Measurements from ENCODE around the gene STK32B.

Gene STK32B

DNA sequence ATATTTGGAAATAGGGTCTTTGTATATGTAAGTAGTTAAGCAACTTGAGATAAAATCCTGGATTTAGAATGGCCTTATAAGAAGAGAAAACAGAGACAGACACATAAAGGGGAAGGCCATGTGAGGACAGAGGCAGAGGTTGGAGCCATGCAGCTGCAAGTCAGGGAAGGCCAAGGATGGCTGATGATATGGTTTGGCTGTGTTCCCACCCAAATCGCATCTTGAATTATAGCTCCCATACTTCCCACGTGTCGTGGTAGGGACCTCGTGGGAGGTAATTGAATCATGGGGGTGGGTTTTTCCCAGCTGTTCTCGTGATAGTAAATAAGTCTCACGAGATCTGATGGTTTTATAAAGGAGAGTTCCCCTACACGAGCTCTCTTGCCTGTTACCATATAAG, 76.3 kb downstream of the STK32B start:
- no peak for DNase-seq

DNA sequence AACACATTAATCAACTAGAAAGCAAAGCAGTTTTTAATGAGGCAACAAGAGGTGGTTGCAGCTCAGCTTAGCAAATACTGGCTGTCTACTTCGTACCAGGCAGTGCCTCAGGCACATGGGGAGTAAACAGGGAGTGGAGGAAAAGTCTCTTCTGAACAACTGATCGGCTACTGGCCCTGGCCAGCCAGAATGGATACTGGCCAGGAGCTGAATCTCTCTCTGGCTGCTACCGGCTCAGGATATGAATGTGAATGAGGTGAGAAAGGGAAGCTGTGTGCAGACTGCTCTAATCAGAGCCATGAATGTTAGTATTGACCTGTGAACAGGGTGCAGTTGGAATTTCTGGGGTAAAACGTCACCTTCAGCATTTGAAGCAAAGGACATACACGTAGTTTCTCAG, 77.3 kb downstream of the STK32B start:
- DNase-seq, result no peak

DNA sequence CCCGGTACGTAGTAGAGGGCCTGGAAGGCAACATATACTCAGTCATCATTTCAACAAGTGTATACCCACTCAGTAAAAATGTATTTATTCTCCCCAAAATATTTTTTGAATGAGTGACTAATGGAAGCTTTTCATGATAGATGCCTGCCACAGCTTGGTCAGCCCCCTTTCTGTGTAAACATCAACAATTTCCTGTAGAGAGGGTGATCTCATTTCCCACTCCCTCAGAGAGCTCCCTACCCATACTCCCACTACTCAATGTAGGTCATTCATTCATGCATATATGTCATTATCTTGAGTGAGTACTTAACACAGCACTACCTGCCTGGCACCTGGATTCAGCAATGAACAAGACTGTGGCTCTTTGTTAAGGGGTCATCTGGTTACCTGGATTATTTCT, 81.9 kb downstream of the STK32B start:
- no peak for DNase-seq

DNA sequence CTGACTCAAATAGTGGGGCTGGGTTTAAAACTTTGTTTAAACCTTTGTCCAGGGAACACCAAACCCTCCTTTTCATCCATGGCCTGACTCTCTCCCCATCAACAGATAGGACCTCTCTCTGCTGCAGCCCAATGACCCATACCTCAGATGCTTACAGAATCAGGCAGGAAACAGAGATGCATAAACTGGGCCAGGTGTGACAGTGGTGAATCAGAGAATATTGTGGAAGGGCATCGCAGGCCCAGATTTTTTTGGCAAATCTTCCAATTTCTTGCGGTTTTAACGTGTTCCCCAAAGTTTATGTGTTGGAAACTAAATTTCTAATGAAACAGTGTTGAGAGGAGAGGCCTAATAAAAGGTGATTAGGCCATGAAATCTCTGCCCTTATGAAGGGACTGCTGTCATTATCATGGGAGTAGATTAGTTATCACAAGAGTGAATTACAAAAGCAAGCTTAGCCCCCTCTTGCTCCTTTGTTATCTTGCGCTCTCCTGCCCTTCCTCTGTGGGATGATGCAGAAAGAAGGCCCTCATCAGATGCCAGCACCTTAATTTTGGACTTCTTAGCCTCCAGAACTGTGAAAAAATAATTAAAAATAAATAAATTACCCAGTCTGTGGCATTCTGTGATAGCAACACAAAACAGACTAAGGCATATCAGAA, 82.8 kb downstream of the STK32B start:
- DNase-seq, result no peak

DNA sequence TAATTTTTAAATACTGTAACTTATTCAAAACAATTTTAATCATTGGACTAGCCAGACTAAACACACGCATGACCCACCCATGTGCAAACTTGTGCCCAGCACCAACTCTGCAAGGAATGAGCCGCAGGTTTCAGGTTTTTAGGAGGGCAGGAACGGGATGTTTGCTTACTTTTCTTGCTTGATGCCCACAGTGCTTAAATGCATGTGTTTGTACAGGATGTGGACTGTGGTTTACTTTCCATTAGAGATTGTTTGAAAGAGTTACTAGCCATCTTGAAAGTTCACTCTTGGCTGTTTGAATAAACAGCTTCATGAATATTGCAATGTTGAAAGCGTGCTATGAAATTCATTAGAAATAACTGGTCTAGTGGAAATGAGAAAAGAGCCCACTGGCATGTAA, 83.3 kb downstream of the STK32B start:
- DNase-seq, result no peak

DNA sequence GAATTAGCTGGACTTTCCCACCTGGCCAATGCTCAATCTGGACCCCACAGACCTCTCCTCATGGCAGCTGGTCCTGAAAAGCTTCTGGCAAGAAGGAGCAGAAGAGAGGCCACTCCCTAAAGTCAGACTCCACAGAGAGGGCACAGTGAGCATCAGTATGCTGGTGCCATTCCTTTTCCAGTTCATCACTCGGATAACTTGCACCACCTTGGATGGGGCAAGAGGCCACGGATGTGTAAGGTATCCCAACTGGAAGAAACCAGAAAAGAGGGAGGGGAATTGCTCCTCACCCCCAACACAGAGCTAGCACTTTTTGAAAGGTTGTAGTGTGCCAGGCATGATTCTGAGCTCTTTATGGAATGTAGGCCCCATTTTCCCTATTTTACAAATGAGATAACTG, 85.9 kb downstream of the STK32B start:
- DNase-seq, result no peak

DNA sequence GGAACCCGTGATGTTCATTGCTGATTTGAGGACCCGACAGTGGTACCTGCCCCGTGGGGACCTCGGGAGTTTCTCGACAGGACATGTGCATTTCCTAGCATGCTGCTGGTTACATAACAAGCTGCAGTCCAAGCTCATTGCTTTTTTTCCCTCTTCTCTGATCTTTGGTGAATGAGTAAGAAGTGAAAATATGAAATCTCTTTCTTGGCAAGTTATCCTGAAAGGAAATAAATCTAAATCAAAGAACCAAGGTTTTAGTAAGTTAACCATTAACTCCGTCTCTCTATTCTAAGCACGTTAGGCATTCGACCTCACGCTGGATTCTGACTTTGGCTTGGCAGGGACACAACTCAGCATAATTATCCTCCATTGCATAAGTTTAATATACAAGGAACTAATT, 86.6 kb downstream of the STK32B start:
- DNase-seq, result no peak

DNA sequence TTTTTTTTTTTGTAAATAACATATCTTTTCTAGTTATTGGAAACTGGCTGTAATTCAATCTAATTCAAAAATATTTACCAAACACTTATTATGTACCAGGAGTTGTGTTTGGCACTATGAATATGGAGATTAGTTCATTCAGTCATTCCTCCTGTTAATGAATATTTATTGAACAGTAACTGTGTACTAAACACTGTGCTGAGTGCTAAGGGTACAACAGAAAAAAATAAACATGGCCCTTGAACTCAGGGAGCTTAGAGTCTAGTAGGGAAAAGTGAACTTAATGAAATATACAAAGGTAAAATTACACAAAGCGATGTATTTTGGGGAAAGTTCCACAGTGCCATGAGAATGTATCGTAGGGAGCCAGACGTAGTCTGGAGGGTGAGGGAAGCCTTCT, 87.1 kb downstream of the STK32B start:
- DNase-seq, result no peak

DNA sequence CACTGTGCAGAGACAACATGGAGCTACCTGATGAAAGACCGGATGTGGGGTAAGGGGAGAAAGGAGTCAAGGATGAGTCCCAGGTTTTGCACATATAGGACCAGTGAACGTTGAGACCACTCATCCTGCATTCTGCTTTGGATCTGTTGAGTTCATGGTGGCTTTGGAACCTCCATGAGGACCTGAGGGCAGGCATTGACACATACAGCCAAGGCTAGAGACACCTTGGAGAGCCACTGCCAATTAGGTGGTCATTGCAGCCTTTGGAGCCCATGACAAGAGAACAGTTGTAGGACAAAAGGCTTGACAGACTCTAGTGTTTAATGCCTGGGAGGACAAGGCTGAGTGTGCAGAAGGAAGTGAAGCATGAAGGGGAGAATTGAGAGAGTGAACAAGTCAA, 87.9 kb downstream of the STK32B start:
- DNase-seq, result no peak

DNA sequence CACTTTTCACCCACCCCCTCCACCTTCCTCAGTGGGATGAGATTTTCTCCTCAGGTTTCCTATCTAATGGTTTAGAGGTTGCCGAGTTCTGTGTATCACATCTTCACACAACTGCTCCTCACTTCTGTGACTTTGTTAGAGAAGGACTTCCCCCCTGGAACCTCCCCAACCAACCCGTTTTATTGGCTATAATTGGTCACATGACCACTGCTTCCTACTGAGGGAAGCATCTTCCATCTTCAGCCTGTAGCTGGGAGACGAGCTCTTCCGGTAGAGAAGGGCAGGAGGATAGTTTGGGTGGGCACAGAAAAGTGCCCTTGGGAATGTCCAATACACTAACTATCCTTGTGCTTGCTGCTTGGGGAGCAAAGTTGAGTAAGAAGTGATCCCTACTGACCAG, 90.5 kb downstream of the STK32B start:
- no peak for DNase-seq

DNA sequence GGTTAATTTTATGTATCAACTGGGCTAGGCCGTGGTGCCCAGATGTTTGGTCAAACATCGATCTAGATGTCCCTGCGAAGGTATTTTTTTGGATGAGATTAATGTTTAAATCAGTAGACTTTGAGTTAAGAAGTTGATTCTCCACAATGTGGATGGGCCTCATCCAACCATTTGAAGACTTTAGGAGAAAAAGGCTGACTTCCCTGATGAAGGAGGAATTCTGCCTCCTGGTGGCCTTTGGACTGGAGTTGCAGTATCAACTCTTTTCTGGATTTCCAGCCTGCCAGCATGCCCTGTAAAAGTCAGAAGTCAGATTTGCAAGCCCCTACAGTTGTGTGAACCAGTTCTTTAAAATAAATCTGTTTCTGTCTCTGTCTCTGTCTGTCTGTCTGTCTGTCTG, 91.4 kb downstream of the STK32B start:
- DNase-seq, result no peak

DNA sequence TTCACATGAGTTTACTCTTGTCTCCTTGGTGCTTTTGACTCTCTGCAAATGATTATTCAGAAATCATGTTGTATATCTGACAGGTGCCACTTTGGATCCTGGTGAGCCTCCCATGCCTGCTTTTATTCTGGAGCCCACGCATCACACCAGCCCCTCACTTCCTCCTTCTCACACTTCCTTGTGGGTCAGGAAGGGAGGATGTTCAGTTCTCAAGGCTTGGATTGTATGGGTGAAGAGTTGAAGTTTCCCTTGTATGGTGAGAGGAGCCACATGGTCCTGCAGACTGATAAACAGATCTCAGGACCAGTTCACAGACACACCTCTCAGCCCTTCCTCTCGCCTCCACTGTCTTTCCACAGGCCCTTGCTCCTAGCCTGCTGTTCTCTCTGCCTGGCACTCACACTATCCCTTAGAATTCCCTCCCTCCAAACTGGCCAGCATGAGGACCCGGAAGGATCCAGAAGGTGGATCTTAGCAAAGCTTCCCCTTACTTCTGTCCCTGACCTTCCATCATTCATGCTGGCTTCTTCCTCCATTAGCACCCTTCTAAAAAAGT, 92.1 kb downstream of the STK32B start:
- no peak for DNase-seq

DNA sequence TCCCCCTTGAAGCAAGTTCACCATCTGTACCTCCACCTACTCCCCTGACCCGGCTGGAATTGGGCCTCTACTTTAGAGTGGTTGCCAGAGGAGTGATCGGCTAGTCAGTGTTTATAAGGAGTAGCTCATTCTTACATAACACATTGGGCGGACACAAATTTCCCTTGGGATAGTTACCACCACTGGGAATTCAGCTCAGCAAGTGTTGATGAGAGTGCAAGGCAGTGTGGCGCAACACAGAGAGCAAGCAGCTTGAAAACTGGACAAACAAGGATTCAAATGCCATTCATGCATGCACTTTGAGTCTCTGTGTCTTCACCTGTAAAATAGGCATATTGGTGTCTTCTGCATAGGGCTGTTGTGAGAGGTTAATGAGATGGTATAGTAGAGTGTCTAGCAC, 92.7 kb downstream of the STK32B start:
- no peak for DNase-seq

DNA sequence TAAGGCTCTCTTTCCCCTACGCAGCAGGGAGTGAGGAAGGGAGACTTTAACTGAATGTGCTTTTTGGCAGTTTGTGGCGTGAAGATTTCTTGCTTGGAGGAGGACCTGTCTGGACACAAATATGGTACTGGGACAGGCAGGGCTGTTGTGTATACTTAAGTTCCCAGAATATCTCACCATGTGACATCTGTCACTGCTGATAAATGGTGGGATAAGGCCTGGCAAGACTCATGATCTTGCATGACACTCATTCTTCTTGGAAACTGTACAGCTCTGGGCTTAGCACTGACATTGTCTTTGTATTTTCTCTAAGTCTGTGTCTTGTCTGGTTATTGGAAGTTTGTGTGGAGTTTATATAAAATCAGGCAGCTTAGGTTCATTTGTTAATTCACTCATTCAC, 93.1 kb downstream of the STK32B start:
- no peak for DNase-seq

DNA sequence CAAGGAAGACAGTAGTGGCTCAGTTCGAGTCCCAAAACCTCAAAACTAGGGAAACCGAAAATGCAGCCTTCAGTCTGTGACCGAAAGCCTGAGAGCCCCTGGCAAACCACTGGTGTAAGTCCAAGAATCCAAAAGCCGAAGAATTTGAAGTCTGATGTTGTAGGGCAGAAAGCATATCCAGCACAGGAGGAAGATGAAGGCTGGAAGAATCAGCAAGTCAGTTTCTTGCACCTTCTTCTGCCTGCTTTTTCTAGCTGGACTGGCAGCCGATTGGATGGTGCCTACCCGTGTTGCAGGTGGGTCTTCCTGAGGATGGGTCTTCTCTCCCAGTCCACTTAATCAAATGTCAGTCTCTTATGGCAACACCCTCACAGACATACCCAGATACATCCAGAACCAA, 95.0 kb downstream of the STK32B start:
- no peak for DNase-seq

DNA sequence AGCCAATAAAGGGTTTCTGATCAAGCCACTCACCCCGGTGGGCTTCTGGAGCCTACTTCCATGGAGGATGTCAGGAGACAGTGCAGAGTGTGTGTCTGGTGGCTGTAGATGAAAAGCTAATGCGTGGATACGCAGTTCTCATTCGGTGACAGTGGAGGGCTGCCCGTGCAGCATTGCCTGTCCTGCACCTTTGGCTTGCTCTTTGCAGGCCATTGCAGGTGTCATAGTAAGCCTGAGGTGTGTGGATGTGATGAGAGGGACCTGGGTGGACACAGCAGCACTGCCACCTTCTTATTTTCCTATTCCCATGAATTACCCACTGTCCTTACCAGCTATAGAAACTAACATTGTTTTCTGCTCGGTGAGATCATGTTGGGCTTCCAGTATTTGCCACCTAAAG, 101.2 kb downstream of the STK32B start:
- DNase-seq, result no peak

DNA sequence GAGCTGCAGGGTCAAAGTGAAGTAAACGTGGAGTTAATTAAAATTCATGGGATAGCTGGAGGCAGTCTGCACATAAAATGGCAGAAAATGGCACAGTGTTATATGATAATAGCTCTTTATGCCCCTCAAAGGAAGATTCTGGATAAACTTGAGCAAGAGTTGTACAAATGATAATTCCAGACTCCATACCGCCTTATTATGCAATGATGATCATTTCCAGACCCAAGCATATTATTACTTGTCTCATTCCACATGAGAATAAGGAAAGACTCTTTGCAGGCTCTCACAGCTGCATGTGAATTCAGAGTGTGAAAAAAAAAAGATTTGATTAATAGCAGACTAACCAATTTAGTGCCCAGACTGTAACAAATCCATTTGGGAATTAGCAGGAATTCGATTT, 105.4 kb downstream of the STK32B start:
- no peak for DNase-seq

DNA sequence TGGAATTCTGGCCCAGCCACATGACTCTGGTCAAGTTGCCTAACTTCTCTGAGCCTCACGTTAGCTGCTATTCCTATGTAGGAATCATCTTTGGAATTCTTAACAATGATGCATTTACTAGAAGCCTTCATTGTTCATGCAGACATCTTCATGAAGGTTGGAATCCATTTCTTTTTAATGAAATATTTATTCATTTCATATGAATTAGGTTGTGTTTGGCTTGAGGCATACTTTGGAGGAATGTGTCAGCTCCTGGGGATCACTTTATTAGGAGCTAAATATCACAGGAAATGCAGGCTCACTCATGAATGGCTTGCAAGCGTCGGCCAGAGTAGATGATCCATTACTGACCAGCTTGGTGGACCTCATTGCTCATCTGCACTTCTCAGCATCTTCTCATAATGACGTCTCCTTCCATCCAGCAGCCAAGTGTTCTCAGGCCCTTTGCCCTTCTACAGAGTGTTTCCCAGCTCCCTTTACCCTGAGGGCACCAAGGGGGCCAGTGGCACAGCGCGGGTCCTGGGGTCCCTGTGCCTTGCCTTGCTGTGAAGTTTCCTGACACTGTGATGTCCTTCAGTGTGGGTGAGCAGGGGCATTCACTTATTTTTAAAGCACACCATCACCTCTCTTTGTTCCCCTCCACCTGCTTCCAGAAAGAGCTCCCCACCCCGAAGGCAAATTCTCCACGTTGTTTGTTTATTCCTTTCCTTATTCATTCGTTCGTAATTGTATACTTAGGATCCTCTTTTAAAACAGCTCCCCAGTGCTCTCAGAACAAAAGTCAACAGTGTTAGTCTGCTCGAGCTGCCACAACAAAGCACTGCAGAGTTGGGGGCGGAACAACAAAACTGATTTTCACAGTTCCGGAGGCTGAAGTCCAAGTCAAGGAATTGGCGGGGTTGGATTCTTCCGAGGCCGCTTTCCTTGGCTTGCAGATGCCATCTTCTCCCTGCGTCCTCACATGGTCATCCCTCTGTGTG, 106.8 kb downstream of the STK32B start:
- no peak for DNase-seq

DNA sequence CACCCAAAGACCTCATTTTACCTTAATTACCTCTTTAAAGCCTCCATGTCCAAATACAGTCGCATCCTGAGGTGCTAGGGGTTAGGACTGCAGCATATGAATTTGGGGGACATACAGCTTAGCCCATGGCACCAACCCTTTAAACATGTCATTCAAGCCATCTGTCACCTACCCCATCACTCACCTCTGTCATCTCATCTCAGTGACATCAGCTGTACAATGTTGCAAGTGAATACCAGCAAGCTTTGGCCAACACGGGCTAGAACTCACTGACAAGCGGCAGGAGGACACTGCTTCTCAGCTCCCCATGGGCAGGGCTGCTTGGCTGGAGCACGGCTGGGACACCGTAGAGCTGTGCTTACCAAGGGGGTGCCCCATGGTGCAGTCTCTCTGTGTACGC, 107.5 kb downstream of the STK32B start:
- no peak for DNase-seq

DNA sequence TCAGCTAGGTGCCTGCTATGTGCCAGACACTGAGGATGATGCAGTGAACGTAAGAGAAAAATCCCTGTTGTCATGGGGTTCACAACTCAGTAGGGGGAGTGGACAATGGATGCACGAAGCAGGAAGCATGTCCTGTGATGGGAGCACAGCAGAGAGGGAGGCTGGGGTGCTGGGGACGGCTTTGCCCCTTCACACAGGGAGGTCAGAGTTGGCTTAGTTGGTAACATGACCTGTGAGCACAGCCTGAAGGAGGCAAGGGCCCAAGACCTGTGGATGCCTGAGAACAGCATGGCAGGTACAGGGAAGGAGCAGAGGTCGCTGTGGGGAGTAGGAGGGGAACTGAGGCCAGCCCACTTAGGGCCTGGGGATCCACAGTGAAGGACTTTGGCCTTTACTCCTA, 109.4 kb downstream of the STK32B start:
- no peak for DNase-seq

DNA sequence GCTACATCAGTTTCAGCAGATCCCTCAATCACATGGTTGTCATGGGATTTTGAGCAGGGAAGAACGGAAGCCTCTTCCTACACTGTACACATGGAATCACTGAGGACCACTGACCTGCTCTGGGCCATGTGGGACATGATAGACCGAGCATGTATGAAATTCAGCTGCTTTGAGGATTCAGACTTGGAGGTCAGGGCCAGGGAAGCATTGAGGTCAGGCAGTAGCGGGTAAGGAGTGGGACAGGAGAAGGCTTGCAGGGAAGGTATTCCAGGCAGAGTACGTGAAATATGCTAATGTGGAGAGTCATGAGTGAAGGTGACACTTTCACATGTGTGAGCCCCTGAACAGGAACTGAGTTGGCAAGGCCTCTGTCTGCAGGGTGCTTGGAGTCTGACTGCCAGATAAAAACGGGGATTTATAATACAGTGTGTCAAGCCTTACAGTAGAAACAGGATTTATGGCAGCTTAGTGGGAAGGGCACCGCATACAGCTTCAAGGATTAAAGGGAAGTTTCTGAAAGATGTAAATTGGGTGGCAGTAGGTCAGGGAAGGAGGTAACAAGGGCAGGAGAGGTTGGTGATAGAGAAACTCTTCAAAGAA, 111.7 kb downstream of the STK32B start:
- no peak for DNase-seq

DNA sequence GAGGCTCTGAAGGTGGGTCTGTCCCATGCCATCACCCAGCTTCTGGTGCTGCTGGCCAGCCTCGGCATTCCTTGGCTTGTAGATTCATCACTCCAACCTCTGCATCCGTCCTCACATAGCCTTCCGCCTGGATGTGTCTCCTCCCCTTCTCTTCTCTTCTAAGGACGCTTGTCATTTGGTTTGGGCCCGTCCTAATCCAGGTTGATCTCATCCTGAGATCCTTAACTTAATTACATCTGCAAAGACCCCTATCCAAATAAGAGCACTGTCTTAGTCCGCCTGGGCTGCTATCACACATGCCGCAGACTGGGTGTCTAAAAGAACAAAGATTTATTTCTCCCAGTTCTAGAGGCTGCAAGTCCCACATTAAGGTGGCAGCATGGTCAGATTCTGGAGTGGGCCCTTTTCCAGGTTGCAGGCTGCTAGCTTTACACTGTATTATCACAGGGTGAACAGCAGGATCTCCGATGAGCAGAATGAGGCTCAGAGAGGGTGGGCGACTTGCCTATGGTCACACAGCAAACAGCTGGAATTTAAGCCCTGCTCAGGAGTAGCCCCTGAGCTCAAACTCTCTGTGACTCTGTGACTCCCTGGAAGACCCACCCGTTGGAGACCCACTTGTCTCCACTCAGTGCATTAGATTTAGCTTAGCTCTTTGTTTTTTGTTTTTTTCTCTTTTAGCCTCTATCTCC, 113.1 kb downstream of the STK32B start:
- no peak for DNase-seq

Measured in stimulated activated naive CD4-positive, alpha-beta T cell treated with Interleukin-2 at 50 U/mL for 16 hours (primary cell).